ENCODE data around the gene XPA. TPM values are rescaled to one million over a fixed set of nuclear protein-coding genes. Genes with fewer than 3 reads are reported as not detected.

XPA gene
- total and polyA plus RNA-seq, 2 of the 8 experiments (the other 6 are each of a cell fraction or from before 2014, with no cell fraction given): 0.24 to 2.6 TPM

GRCh38 chr9:97635026-97635425 is 62.1 kb downstream of the XPA start:
- no peak for DNase-seq (ENCODE audit: low read depth in 1 of 2, low spot score in 2 of 2)
- TF ChIP-seq RXRA (IDR thresholded peaks at IDR 0.05; ENCODE audit: insufficient read depth, low read depth, low read length): no peak
- TF ChIP-seq YY1 (IDR thresholded peaks at IDR 0.05; ENCODE audit: low read depth, low read length): no peak
- TF ChIP-seq TCF12 (IDR thresholded peaks at IDR 0.05; ENCODE audit: low read depth, low read length): no peak
- no peak for TF ChIP-seq TEAD4 (IDR thresholded peaks at IDR 0.05; ENCODE audit: low read depth, low read length)
- no peak for TF ChIP-seq MAFK (IDR thresholded peaks at IDR 0.05; ENCODE audit: low read depth, low read length)
- no peak for TF ChIP-seq HDAC6 (IDR thresholded peaks at IDR 0.05; ENCODE audit: low read depth, low read length)
- TF ChIP-seq CTCF (IDR thresholded peaks at IDR 0.05; ENCODE audit: control extremely low read depth in 1 of 3, insufficient read depth in 1 of 3, low read depth in 1 of 3, low read length in 3 of 3): no peak
- TF ChIP-seq CBX8 (IDR thresholded peaks at IDR 0.05; ENCODE audit: borderline replicate concordance, low read depth, low read length): no peak
- TF ChIP-seq GABPA (IDR thresholded peaks at IDR 0.05; ENCODE audit: borderline replicate concordance, insufficient read depth, low read length): no peak
- TF ChIP-seq SIN3A (conservative IDR thresholded peaks at IDR 0.05 in 1 of 2, IDR thresholded peaks at IDR 0.05 in 1 of 2; ENCODE audit: low read depth in 1 of 2, low read length in 2 of 2): no peak

More at GRCh38 chr9:97635026-97635425, 62.1 kb downstream of the XPA start:
- 83% methylated on average over 7 of the region's 7 CpGs; no CpG with 5 or more reads in 1 of the 2 experiments for WGBS, 2 experiments (ENCODE audit: extremely low coverage in 1 of 2, insufficient coverage in 1 of 2, insufficient read length in 1 of 2, insufficient replicate concordance in 2 of 2, low coverage in 1 of 2, low lambda C conversion rate in 2 of 2, missing lambda C conversion rate in 1 of 2)
- H3K4ac ChIP-seq (replicated peaks; ENCODE audit: insufficient read length, low read depth, low read length): no peak overlapping the region
- H3K36me3 ChIP-seq (ENCODE audit: control insufficient read depth in 2 of 4, insufficient read depth in 4 of 4, low read length in 3 of 4): no peaks in the 10 kb centered on the region
- no peak overlapping the region for H4K91ac ChIP-seq (replicated peaks; ENCODE audit: insufficient read length, low read length)
- no peak overlapping the region for H2AK5ac ChIP-seq (ENCODE audit: low read depth, low read length)
- H3K9me3 ChIP-seq (ENCODE audit: insufficient read depth in 2 of 2, low read depth in 1 of 2, low read length in 1 of 2): no peaks in the 10 kb centered on the region
- POLR2A ChIA-PET (ENCODE audit: partially characterized antibody): no interaction called here
- H2BK12ac ChIP-seq (ENCODE audit: low read depth, low read length): no peak overlapping the region
- H2BK5ac ChIP-seq (ENCODE audit: low read depth, low read length): no peak overlapping the region
- H3K4me1 ChIP-seq (replicated peaks in 1 of 4; ENCODE audit: control insufficient read depth in 3 of 4, insufficient read depth in 4 of 4, low read length in 3 of 4): peaks cover 0 to 6% (median 3%) of the 10 kb centered on the region in 4 experiments; a peak in 5 of 7 replicates
- H3K56ac ChIP-seq (replicated peaks; ENCODE audit: insufficient read length, low read depth, low read length): no peak overlapping the region
- no peak overlapping the region for H3K27ac ChIP-seq (ENCODE audit: low read depth, low read length)
- H2BK15ac ChIP-seq (ENCODE audit: low read length): no peak overlapping the region
- peak overlapping the region in 2 of 4 experiments; percentile 70 to 87; a peak in 4 of 8 replicates for H3K4me3 ChIP-seq (ENCODE audit: extremely low read depth in 1 of 4, insufficient read depth in 2 of 4, low read depth in 3 of 4, low read length in 4 of 4)
- no peak overlapping the region for H4K5ac ChIP-seq (ENCODE audit: insufficient read length, low read depth, low read length)
- H2AFZ ChIP-seq (ENCODE audit: low read length): no peak overlapping the region
- H2BK120ac ChIP-seq (replicated peaks; ENCODE audit: low read depth, low read length): no peak overlapping the region
- peak overlapping the region; percentile 72 to 89; a peak in 3 of 4 replicates for H3K4me2 ChIP-seq (ENCODE audit: insufficient read depth in 1 of 2, low read depth in 2 of 2, low read length in 2 of 2)
- peaks cover 5% of the 10 kb centered on the region for H3K23me2 ChIP-seq (ENCODE audit: low read depth, low read length)
- no peak overlapping the region for H3K9ac ChIP-seq (replicated peaks in 1 of 4; ENCODE audit: extremely low read depth in 1 of 4, low read depth in 3 of 4, low read length in 3 of 4)
- CTCF ChIA-PET (ENCODE audit: partially characterized antibody): interaction anchor here (0.7 kb wide), 1 partner anchor 148 kb away, joined by 3 read pairs; no protein-coding TSS in a partner anchor
- peaks cover 11% of the 10 kb centered on the region in 2 experiments for H4K20me1 ChIP-seq (replicated peaks in 1 of 2; ENCODE audit: control insufficient read depth in 1 of 2, insufficient read depth in 2 of 2, low read length in 2 of 2)
- peaks cover 31 to 80% of the 10 kb centered on the region in 2 experiments for H3K79me2 ChIP-seq (ENCODE audit: control insufficient read depth in 1 of 2, insufficient read depth in 2 of 2, low read length in 2 of 2)
- no peak overlapping the region for H3K23ac ChIP-seq (ENCODE audit: insufficient read length)
- no peaks in the 10 kb centered on the region for H3K27me3 ChIP-seq (replicated peaks in 1 of 4; ENCODE audit: control insufficient read depth in 3 of 4, extremely low read depth in 1 of 4, insufficient read depth in 3 of 4, low read length in 3 of 4)
- no peak for FAIRE-seq
- H4K8ac ChIP-seq (ENCODE audit: extremely low read depth, insufficient read depth, low read length): no peak overlapping the region
- H3K14ac ChIP-seq (ENCODE audit: insufficient read length): no peak overlapping the region
- H3K18ac ChIP-seq (ENCODE audit: extremely low read depth, low read length): no peak overlapping the region
- H2BK20ac ChIP-seq (ENCODE audit: low read length): no peak overlapping the region
- H3K79me1 ChIP-seq (ENCODE audit: low read depth, low read length): peaks cover under 1% of the 10 kb centered on the region
